CD14-positive monocyte (primary cell): ENCODE results near the gene TRAF5. TPM values are rescaled to one million over a fixed set of nuclear protein-coding genes. Genes with fewer than 3 reads are reported as not detected.

ENCODE experiments used
- DNase-seq, 3 donors: peaks; one replicate each; pipeline ENCODE4 v3.0.0-alpha.2; 2011 to 2022
- H2AFZ ChIP-seq: 2 replicates; pipeline ENCODE4 v1.6.0; 2012; ENCODE audit warnings: mild to moderate bottlenecking, low read depth, low read length, inconsistent platforms; ENCODE audit not compliant: insufficient read depth, poor library complexity, severe bottlenecking
- H3K27ac ChIP-seq, 2 donors: 1 replicate in 1 of 2; 2 replicates in 1 of 2; pipeline ENCODE4 v1.5.1; 2012 to 2013; ENCODE audit warnings: low read length in 2 of 2, control low read depth in 1 of 2, inconsistent platforms in 1 of 2, low read depth in 1 of 2, mild to moderate bottlenecking in 1 of 2
- H3K27me3 ChIP-seq, 2 donors: one replicate each; pipeline versions ENCODE4 v1.6.0 to v1.6.1; 2011 to 2013; ENCODE audit warnings: low read length in 2 of 2; ENCODE audit not compliant: control insufficient read depth in 2 of 2, insufficient read depth in 2 of 2
- H3K36me3 ChIP-seq, 2 donors: replicated peaks in 1 of 2; 1 replicate in 1 of 2; 2 replicates in 1 of 2; pipeline versions ENCODE4 v1.5.1 to v1.6.1; 2012 to 2013; ENCODE audit warnings: low read length in 2 of 2, control low read depth in 1 of 2, inconsistent platforms in 1 of 2, mild to moderate bottlenecking in 1 of 2; ENCODE audit not compliant: insufficient read depth in 2 of 2, control insufficient read depth in 1 of 2
- H3K4me1 ChIP-seq, 2 donors: 1 replicate in 1 of 2; 2 replicates in 1 of 2; pipeline versions ENCODE4 v1.5.1 to v1.6.1; 2012 to 2013; ENCODE audit warnings: low read length in 2 of 2, control low read depth in 1 of 2, inconsistent platforms in 1 of 2, mild to moderate bottlenecking in 1 of 2, moderate library complexity in 1 of 2; ENCODE audit not compliant: insufficient read depth in 2 of 2, control insufficient read depth in 1 of 2
- H3K4me2 ChIP-seq: replicated peaks from 2 replicates; pipeline ENCODE3; 2012; ENCODE audit warnings: low read length, moderate library complexity, mild to moderate bottlenecking; ENCODE audit not compliant: poor library complexity, severe bottlenecking; ENCODE audit errors: extremely low read depth
- H3K4me3 ChIP-seq, 3 experiments: fragments of 200-600 bp in 1 of 3; sonication (generic) in 1 of 3; replicated peaks in 1 of 3; 1 replicate in 2 of 3; 2 replicates in 1 of 3; pipeline ENCODE4 v1.5.1; 2011 to 2013; ENCODE audit warnings: low read length in 3 of 3, mild to moderate bottlenecking in 3 of 3, control low read depth in 2 of 3, low read depth in 2 of 3, inconsistent platforms in 1 of 3, moderate library complexity in 1 of 3
- H3K79me2 ChIP-seq: 2 replicates; pipeline ENCODE4 v1.6.0; 2012; ENCODE audit warnings: mild to moderate bottlenecking, control low read depth, inconsistent platforms, low read length, moderate library complexity; ENCODE audit not compliant: insufficient read depth
- H3K9ac ChIP-seq: 2 replicates; pipeline ENCODE4 v1.6.0; 2017; ENCODE audit warnings: low read length, mild to moderate bottlenecking; ENCODE audit not compliant: insufficient read depth, poor library complexity, severe bottlenecking
- H3K9me3 ChIP-seq, 2 donors: replicated peaks in 1 of 2; 1 replicate in 1 of 2; 2 replicates in 1 of 2; pipeline versions ENCODE4 v1.5.1 to v1.6.1; 2012 to 2013; ENCODE audit warnings: low read length in 2 of 2, control low read depth in 1 of 2; ENCODE audit not compliant: control insufficient read depth in 1 of 2, insufficient read depth in 1 of 2
- H4K20me1 ChIP-seq: 2 replicates; pipeline ENCODE4 v1.6.0; 2012; ENCODE audit warnings: mild to moderate bottlenecking, low read length, control low read depth, moderate library complexity; ENCODE audit not compliant: insufficient read depth
- H3K27ac Mint-ChIP-seq, 7 donors: one replicate each; pipeline ENCODE4 v1.8.0; 2020; ENCODE audit warnings: mild to moderate bottlenecking in 7 of 7, mixed read lengths in 7 of 7, moderate library complexity in 6 of 7, inconsistent platforms in 2 of 7
- H3K27me3 Mint-ChIP-seq, 3 donors: one replicate each; pipeline ENCODE4 v1.8.0; 2021 to 2022; ENCODE audit warnings: low read depth in 3 of 3, mild to moderate bottlenecking in 3 of 3, mixed read lengths in 3 of 3, moderate library complexity in 3 of 3, inconsistent platforms in 1 of 3
- H3K36me3 Mint-ChIP-seq, 2 donors: one replicate each; pipeline ENCODE4 v1.8.0; 2020; ENCODE audit warnings: mixed read lengths in 2 of 2, inconsistent platforms in 1 of 2, mild to moderate bottlenecking in 1 of 2
- H3K4me1 Mint-ChIP-seq: one replicate; pipeline ENCODE4 v1.8.0; 2020; ENCODE audit warnings: mild to moderate bottlenecking, mixed read lengths
- H3K4me3 Mint-ChIP-seq, 2 donors: one replicate each; pipeline ENCODE4 v1.8.0; 2020; ENCODE audit warnings: mild to moderate bottlenecking in 2 of 2, mixed read lengths in 2 of 2, moderate library complexity in 1 of 2
- H3K9me3 Mint-ChIP-seq, 7 donors: one replicate each; pipeline ENCODE4 v1.8.0; 2020 to 2022; ENCODE audit warnings: mixed read lengths in 7 of 7, mild to moderate bottlenecking in 6 of 7, moderate library complexity in 6 of 7, inconsistent platforms in 2 of 7
- CTCF ChIP-seq: fragments of 200-600 bp; IDR thresholded peaks from one replicate; pipeline ENCODE4 v1.8.0; 2022; ENCODE audit warnings: antibody characterized with exemption, mild to moderate bottlenecking
- WGBS: methylation state at CpG from one replicate; pipeline ENCODE4 v1.1.5; 2013; ENCODE audit warnings: missing lambda C conversion rate; ENCODE audit not compliant: insufficient coverage; 5-methylcytosine and 5-hydroxymethylcytosine counted together
- intact Hi-C, 2 donors: fragments of 100-400 bp; cut with micrococcal nuclease; formaldehyde crosslinking; loops; one replicate each; pipeline versions ENCODE4 v1.15.0 to v1.15.1; 2023
- polyA plus RNA-seq, 3 donors: library from polyadenylated mRNA; depleted of rRNA in 1 of 3; unstranded in 2 of 3; stranded (reverse) in 1 of 3; fragments of 300-500 nt in 2 of 3; fragments of >200 nt in 1 of 3; fragmentation: Illumina TruSeq in 2 of 3; gene quantifications; 1 replicate in 2 of 3; 2 replicates in 1 of 3; pipeline ENCODE4 v1.2.3, GENCODE V29; 2012 to 2021

Gene TRAF5
- polyA plus RNA-seq, 3 donors = 1.0 to 3.8 (median 1.6) TPM

- no peaks in the 10 kb centered on the region for H4K20me1 ChIP-seq
- peaks cover 0 to 4% (median 3%) of the 10 kb centered on the region in 3 donors for H3K27me3 Mint-ChIP-seq
- intact Hi-C loops = no loop called here
Measured at GRCh38 chr1:211378844-211379243, 52.2 kb downstream of the TRAF5 start.

GRCh38 chr1:211379446-211379845, 52.8 kb downstream of the TRAF5 start:
- H3K36me3 Mint-ChIP-seq = peaks cover 5 to 9% of the 10 kb centered on the region in 2 donors

More at GRCh38 chr1:211378844-211379243, 52.2 kb downstream of the TRAF5 start:
- Histone ChIP-seq H3K27me3 (no peaks in the 10 kb centered on the region), H3K4me2 (no peak overlapping the region), H3K4me1 (peaks cover 15 to 19% of the 10 kb centered on the region in 2 donors), H3K9me3 (no peaks in the 10 kb centered on the region), H3K36me3 (no peaks in the 10 kb centered on the region), H3K4me3 (no peak overlapping the region), H3K79me2 (peaks cover 7% of the 10 kb centered on the region), H2AFZ (no peak overlapping the region), H3K9ac (no peak overlapping the region), H3K27ac (no peak overlapping the region)
- 74% methylated on average over 3 of the region's 4 CpGs for WGBS
- no peak for TF ChIP-seq CTCF
- peaks cover 2 to 7% of the 10 kb centered on the region in 2 donors for H3K36me3 Mint-ChIP-seq
- H3K27ac Mint-ChIP-seq = no peak overlapping the region
- peaks cover 33% of the 10 kb centered on the region for H3K4me1 Mint-ChIP-seq
- no peak for DNase-seq
- peaks cover 0 to 3% (median 0%) of the 10 kb centered on the region in 7 donors for H3K9me3 Mint-ChIP-seq
- H3K4me3 Mint-ChIP-seq = peak overlapping the region in 1 of 2 donors; percentile 22

More at GRCh38 chr1:211379446-211379845, 52.8 kb downstream of the TRAF5 start:
- Histone ChIP-seq H3K4me2 (no peak overlapping the region), H3K79me2 (peaks cover 7% of the 10 kb centered on the region), H2AFZ (no peak overlapping the region), H4K20me1 (no peaks in the 10 kb centered on the region), H3K9ac (no peak overlapping the region), H3K9me3 (no peaks in the 10 kb centered on the region), H3K4me1 (peaks cover 15 to 19% of the 10 kb centered on the region in 2 donors), H3K27ac (no peak overlapping the region), H3K27me3 (no peaks in the 10 kb centered on the region), H3K4me3 (no peak overlapping the region), H3K36me3 (no peaks in the 10 kb centered on the region)
- no peak overlapping the region for H3K4me3 Mint-ChIP-seq
- no peak for TF ChIP-seq CTCF
- H3K27me3 Mint-ChIP-seq = peaks cover 0 to 4% (median 3%) of the 10 kb centered on the region in 3 donors
- no peak for DNase-seq
- peaks cover 31% of the 10 kb centered on the region for H3K4me1 Mint-ChIP-seq
- intact Hi-C loops = no loop called here
- peaks cover 0 to 3% (median 0%) of the 10 kb centered on the region in 7 donors for H3K9me3 Mint-ChIP-seq
- H3K27ac Mint-ChIP-seq = no peak overlapping the region
